Caco-2 (cell line): ENCODE data around the gene NLRP6. TPM values are rescaled to one million over a fixed set of nuclear protein-coding genes. Genes with fewer than 3 reads are reported as not detected.

ENCODE experiments used
- BruUV-seq: library from RNA; stranded (reverse); fragments of 400-500 nt; replicated peaks from 2 replicates; lab custom pipeline; 2021; lab: Mats Ljungman, UMichigan
- CTCF ChIA-PET: fragments of 300-600 bp; sonication (Branson Sonifier 250); formaldehyde crosslinking; loops from one replicate; lab custom pipeline; 2022; ENCODE audit warnings: antibody characterized with exemption; lab: Charles Lee
- POLR2A ChIA-PET: fragments of 300-600 bp; sonication (Branson Sonifier 250); formaldehyde crosslinking; loops from one replicate; lab custom pipeline; 2022; ENCODE audit warnings: antibody characterized with exemption; lab: Charles Lee
- DNase-seq, 2 experiments: peaks; one replicate each; pipeline versions ENCODE4 v3.0.0 to v3.0.0-alpha.2; 2020 to 2022
- H3K27me3 ChIP-seq: replicated peaks from 2 replicates; pipeline ENCODE4 v1.6.0; 2011; ENCODE audit warnings: low read length; ENCODE audit not compliant: control insufficient read depth, insufficient read depth
- H3K36me3 ChIP-seq: 2 replicates; pipeline ENCODE4 v1.5.1; 2011; ENCODE audit warnings: low read length; ENCODE audit not compliant: control insufficient read depth, insufficient read depth
- H3K4me1 ChIP-seq: fragments of 250-450 bp; sonication (Bioruptor Pico); 2 replicates; pipeline ENCODE4 v1.5.1; 2020; ENCODE audit warnings: mild to moderate bottlenecking
- H3K4me3 ChIP-seq: 2 replicates; pipeline ENCODE4 v1.5.1; 2011; ENCODE audit warnings: low read depth, mild to moderate bottlenecking, control low read depth, low read length
- H3K9me3 ChIP-seq: fragments of 250-450 bp; sonication (Bioruptor Pico); 2 replicates; pipeline ENCODE4 v1.5.1; 2020; ENCODE audit warnings: mild to moderate bottlenecking, moderate library complexity
- H3K27ac Mint-ChIP-seq: one replicate; pipeline ENCODE4 v1.8.0; 2022; ENCODE audit warnings: mixed read lengths; ENCODE audit not compliant: unreplicated experiment
- H3K27me3 Mint-ChIP-seq: one replicate; pipeline ENCODE4 v1.8.0; 2022; ENCODE audit warnings: mixed read lengths; ENCODE audit not compliant: insufficient read depth, unreplicated experiment
- H3K36me3 Mint-ChIP-seq: one replicate; pipeline ENCODE4 v1.8.0; 2022; ENCODE audit warnings: mild to moderate bottlenecking, mixed read lengths; ENCODE audit not compliant: insufficient read depth, unreplicated experiment
- H3K4me1 Mint-ChIP-seq: one replicate; pipeline ENCODE4 v1.8.0; 2022; ENCODE audit warnings: low read depth, mixed read lengths; ENCODE audit not compliant: unreplicated experiment
- H3K4me3 Mint-ChIP-seq: one replicate; pipeline ENCODE4 v1.8.0; 2022; ENCODE audit warnings: mild to moderate bottlenecking, moderate library complexity, mixed read lengths; ENCODE audit not compliant: unreplicated experiment
- H3K9me3 Mint-ChIP-seq: one replicate; pipeline ENCODE4 v1.8.0; 2022; ENCODE audit warnings: mixed read lengths; ENCODE audit not compliant: unreplicated experiment
- CTCF ChIP-seq, 2 experiments: fragments of 200-600 bp in 1 of 2; IDR thresholded peaks; 1 replicate in 1 of 2; 2 replicates in 1 of 2; pipeline versions ENCODE4 v1.5.1 to v1.8.0; 2011 to 2022; ENCODE audit warnings: antibody characterized with exemption in 1 of 2, control low read depth in 1 of 2, inconsistent platforms in 1 of 2, low read depth in 1 of 2, low read length in 1 of 2, mild to moderate bottlenecking in 1 of 2, moderate library complexity in 1 of 2; ENCODE audit not compliant: insufficient read depth in 1 of 2, severe bottlenecking in 1 of 2, unreplicated experiment in 1 of 2
- intact Hi-C: fragments of 100-400 bp; cut with micrococcal nuclease; formaldehyde crosslinking; loops from one replicate; pipeline ENCODE4 v1.10.0; 2022; ENCODE audit not compliant: unreplicated experiment
- total RNA-seq: library from RNA; stranded (reverse); gene quantifications from 2 replicates; pipeline ENCODE4 v1.2.3, GENCODE V29; 2022

Gene NLRP6
- total RNA-seq, 1 experiment from 2014 or later: not detected

DNA sequence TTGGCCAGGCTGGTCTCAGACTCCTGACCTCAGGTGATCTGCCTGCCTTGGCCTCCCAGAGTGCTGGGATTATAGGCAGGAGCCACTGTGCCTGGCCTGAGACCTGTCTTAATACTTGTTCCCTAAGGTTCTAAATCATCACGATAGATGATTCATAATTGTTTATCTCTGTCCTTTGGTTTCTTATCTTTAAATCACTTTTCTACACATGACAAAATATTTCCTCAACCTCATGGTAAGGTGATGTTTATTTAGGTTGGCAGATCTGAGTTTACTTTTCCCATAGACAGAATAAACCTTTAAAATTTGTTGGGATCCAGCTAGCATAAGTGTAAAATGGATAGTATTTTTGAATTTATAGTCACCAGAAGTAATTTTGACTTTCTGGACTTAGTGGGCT is 37.9 kb upstream of the NLRP6 start:
- BruUV-seq: no TSS peak
- no peaks in the 10 kb centered on the region for H3K4me1 Mint-ChIP-seq
- CTCF ChIA-PET: no interaction called here
- H3K27me3 Mint-ChIP-seq: no peaks in the 10 kb centered on the region
- no peaks in the 10 kb centered on the region for H3K27me3 ChIP-seq
- no peaks in the 10 kb centered on the region for H3K9me3 ChIP-seq
- H3K36me3 ChIP-seq: peaks cover 2% of the 10 kb centered on the region; the same call in 1 of the 2 replicates
- no peak for DNase-seq
- H3K36me3 Mint-ChIP-seq: peaks cover 66% of the 10 kb centered on the region
- peaks cover 8% of the 10 kb centered on the region; the same call in 1 of the 2 replicates for H3K4me1 ChIP-seq
- no peak overlapping the region for H3K4me3 Mint-ChIP-seq
- no peak overlapping the region for H3K4me3 ChIP-seq
- no peak overlapping the region for H3K27ac Mint-ChIP-seq
- intact Hi-C loops: no loop called here
- POLR2A ChIA-PET: no interaction called here
- no peaks in the 10 kb centered on the region for H3K9me3 Mint-ChIP-seq
- no peak for TF ChIP-seq CTCF (IDR thresholded peaks at IDR 0.05; ENCODE audit: insufficient read depth in 1 of 2, low read depth in 1 of 2, low read length in 1 of 2, severe bottlenecking in 1 of 2, unreplicated experiment in 1 of 2)

DNA sequence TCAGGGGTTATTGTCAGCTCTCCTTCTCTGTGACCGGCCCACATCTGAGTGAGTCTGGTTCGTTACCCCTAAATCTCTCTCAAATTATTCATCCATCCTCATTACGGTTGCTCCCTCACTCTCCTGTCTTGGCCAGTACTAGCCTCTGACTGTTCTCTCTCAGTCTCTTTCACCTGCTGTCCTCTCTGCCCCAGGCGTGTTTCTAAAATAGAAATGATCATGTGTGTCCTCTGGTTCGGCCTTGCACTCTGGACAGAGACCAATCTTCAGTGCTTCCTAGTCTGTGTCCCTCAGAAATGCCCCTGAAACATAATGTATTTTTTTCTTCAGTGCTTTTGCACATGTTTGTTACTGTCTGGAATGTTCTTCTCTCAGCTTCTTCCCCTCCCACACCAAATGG is 36.6 kb upstream of the NLRP6 start:
- Mint-ChIP-seq H3K36me3 (peaks cover 74% of the 10 kb centered on the region), H3K27ac (no peak overlapping the region), H3K9me3 (no peaks in the 10 kb centered on the region), H3K27me3 (no peaks in the 10 kb centered on the region), H3K4me3 (no peak overlapping the region), H3K4me1 (no peaks in the 10 kb centered on the region)
- Histone ChIP-seq H3K36me3 (peaks cover 2% of the 10 kb centered on the region; the same call in 1 of the 2 replicates), H3K4me1 (peaks cover 8% of the 10 kb centered on the region; the same call in 1 of the 2 replicates), H3K9me3 (no peaks in the 10 kb centered on the region), H3K4me3 (no peak overlapping the region), H3K27me3 (no peaks in the 10 kb centered on the region)
- ChIA-PET POLR2A (interaction anchor here (0.5 kb wide), 1 partner anchor 10 kb away, joined by 3 read pairs; no protein-coding TSS in a partner anchor), CTCF (no interaction called here)
- no peak for DNase-seq
- TF ChIP-seq CTCF (IDR thresholded peaks at IDR 0.05; ENCODE audit: insufficient read depth in 1 of 2, low read depth in 1 of 2, low read length in 1 of 2, severe bottlenecking in 1 of 2, unreplicated experiment in 1 of 2): no peak
- no TSS peak for BruUV-seq
- intact Hi-C loops: no loop called here

DNA sequence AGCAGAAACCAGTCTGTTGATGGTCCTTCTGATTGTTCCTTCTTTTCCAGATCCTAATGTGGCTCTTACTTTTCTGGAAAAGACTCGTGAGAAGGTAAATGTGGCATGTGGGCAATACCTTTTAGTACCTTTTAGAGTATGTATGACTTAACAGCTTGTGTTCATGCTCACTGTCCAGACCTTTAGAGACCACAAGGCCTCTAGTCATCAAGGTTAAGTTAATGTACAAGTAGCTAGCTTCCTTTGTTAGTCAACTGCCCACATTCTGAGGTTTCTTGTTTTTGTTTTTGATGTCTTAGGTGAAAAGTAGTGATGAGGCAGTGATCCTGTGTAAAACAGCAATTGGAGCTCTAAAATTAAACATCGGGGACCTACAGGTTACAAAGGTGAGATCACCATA is 33.8 kb upstream of the NLRP6 start:
- Mint-ChIP-seq H3K9me3 (no peaks in the 10 kb centered on the region), H3K36me3 (peaks cover 81% of the 10 kb centered on the region), H3K27ac (no peak overlapping the region), H3K27me3 (no peaks in the 10 kb centered on the region), H3K4me1 (no peaks in the 10 kb centered on the region), H3K4me3 (no peak overlapping the region)
- Histone ChIP-seq H3K4me3 (no peak overlapping the region), H3K36me3 (peaks cover 4% of the 10 kb centered on the region; the same call in 1 of the 2 replicates), H3K27me3 (no peaks in the 10 kb centered on the region), H3K4me1 (no peaks in the 10 kb centered on the region), H3K9me3 (no peaks in the 10 kb centered on the region)
- BruUV-seq: no TSS peak
- CTCF ChIA-PET: no interaction called here
- intact Hi-C loops: no loop called here
- POLR2A ChIA-PET: no interaction called here
- DNase-seq: no peak
- TF ChIP-seq CTCF (IDR thresholded peaks at IDR 0.05; ENCODE audit: insufficient read depth in 1 of 2, low read depth in 1 of 2, low read length in 1 of 2, severe bottlenecking in 1 of 2, unreplicated experiment in 1 of 2): no peak
